IMR-90 (cell line): ENCODE data around the gene CDH26. TPM values are rescaled to one million over a fixed set of nuclear protein-coding genes. Genes with fewer than 3 reads are reported as not detected.

Experiments
- ATAC-seq: fragments of 200-7000 bp; cut with Tn5 transposase; 2 replicates; pipeline ENCODE4 v1.9.1; 2020; ENCODE audit warnings: low read depth, mild to moderate bottlenecking, moderate library complexity
- BruUV-seq: library from RNA; stranded (reverse); fragments of 400-500 nt; replicated peaks from 2 replicates; lab custom pipeline; 2021; lab: Mats Ljungman, UMichigan
- CTCF ChIA-PET: fragments of 300-600 bp; formaldehyde crosslinking; extraction: SDS; loops from one replicate; lab custom pipeline; 2021; ENCODE audit warnings: antibody characterized with exemption; lab: Yijun Ruan, JAX
- POLR2A ChIA-PET: fragments of 300-600 bp; sonication (Branson Sonifier 250); formaldehyde crosslinking; loops from one replicate; lab custom pipeline; 2022; ENCODE audit warnings: antibody characterized with exemption; ENCODE audit not compliant: unreplicated experiment; lab: Charles Lee
- DNase-seq: peaks from one replicate; pipeline ENCODE4 v3.0.0; 2013
- H2AFZ ChIP-seq: replicated peaks from 2 replicates; pipeline ENCODE3; 2013; ENCODE audit warnings: low read length, mild to moderate bottlenecking; ENCODE audit not compliant: poor library complexity
- H2AK5ac ChIP-seq: 2 replicates; pipeline ENCODE4 v1.6.1; 2013; ENCODE audit warnings: low read depth, low read length, inconsistent platforms
- H2AK9ac ChIP-seq: replicated peaks from 2 replicates; pipeline ENCODE3; 2013; ENCODE audit warnings: mild to moderate bottlenecking, low read depth, low read length, moderate library complexity; ENCODE audit not compliant: poor library complexity
- H2BK120ac ChIP-seq: 2 replicates; pipeline ENCODE4 v1.6.1; 2013; ENCODE audit warnings: low read depth, low read length, inconsistent platforms
- H2BK15ac ChIP-seq: 3 replicates; pipeline ENCODE4 v1.6.1; 2013; ENCODE audit warnings: low read depth, low read length, inconsistent platforms
- H2BK20ac ChIP-seq: 2 replicates; pipeline ENCODE4 v1.6.1; 2013; ENCODE audit warnings: low read depth, mild to moderate bottlenecking, inconsistent platforms, low read length, moderate library complexity
- H2BK5ac ChIP-seq: 2 replicates; pipeline ENCODE4 v1.6.1; 2013; ENCODE audit warnings: mild to moderate bottlenecking, low read depth, low read length, inconsistent platforms; ENCODE audit not compliant: poor library complexity, severe bottlenecking
- H3K14ac ChIP-seq: replicated peaks from 2 replicates; pipeline ENCODE4 v1.6.1; 2013; ENCODE audit warnings: low read depth, low read length, inconsistent platforms
- H3K18ac ChIP-seq: 2 replicates; pipeline ENCODE4 v1.6.1; 2013; ENCODE audit warnings: low read depth, low read length, control low read depth
- H3K23ac ChIP-seq: 2 replicates; pipeline ENCODE4 v1.6.1; 2013; ENCODE audit warnings: low read depth, low read length, inconsistent platforms
- H3K27ac ChIP-seq: 2 replicates; pipeline ENCODE4 v1.5.1; 2013; ENCODE audit warnings: mild to moderate bottlenecking, control low read depth, low read length; ENCODE audit not compliant: insufficient read depth
- H3K27me3 ChIP-seq: 2 replicates; pipeline ENCODE4 v1.6.1; 2013; ENCODE audit warnings: low read length; ENCODE audit not compliant: control insufficient read depth, insufficient read depth
- H3K36me3 ChIP-seq: 2 replicates; pipeline ENCODE4 v1.6.1; 2013; ENCODE audit warnings: low read length, mixed read lengths; ENCODE audit not compliant: control insufficient read depth, insufficient read depth
- H3K4ac ChIP-seq: 2 replicates; pipeline ENCODE4 v1.6.1; 2013; ENCODE audit warnings: low read depth, low read length, inconsistent platforms
- H3K4me1 ChIP-seq: 2 replicates; pipeline ENCODE4 v1.6.1; 2013; ENCODE audit warnings: low read length, mixed read lengths; ENCODE audit not compliant: control insufficient read depth, insufficient read depth
- H3K4me2 ChIP-seq: 2 replicates; pipeline ENCODE4 v1.6.1; 2013; ENCODE audit warnings: low read depth, mild to moderate bottlenecking, control low read depth, low read length, moderate library complexity
- H3K4me3 ChIP-seq: 2 replicates; pipeline ENCODE4 v1.5.1; 2013; ENCODE audit warnings: low read depth, mild to moderate bottlenecking, control low read depth, low read length, moderate library complexity; ENCODE audit not compliant: insufficient read depth
- H3K56ac ChIP-seq: 2 replicates; pipeline ENCODE4 v1.6.1; 2013; ENCODE audit warnings: low read length, inconsistent platforms; ENCODE audit not compliant: insufficient read depth; ENCODE audit errors: extremely low read depth
- H3K79me1 ChIP-seq, 2 experiments: 2 replicates each; pipeline ENCODE4 v1.6.1; 2013; ENCODE audit warnings: low read length in 2 of 2, inconsistent platforms in 1 of 2, low read depth in 1 of 2
- H3K9ac ChIP-seq: 2 replicates; pipeline ENCODE4 v1.6.1; 2013; ENCODE audit warnings: low read depth, low read length, control low read depth
- H3K9me1 ChIP-seq: 2 replicates; pipeline ENCODE4 v1.6.1; 2013; ENCODE audit warnings: low read length, inconsistent platforms; ENCODE audit not compliant: insufficient read depth
- H3K9me3 ChIP-seq: 2 replicates; pipeline ENCODE4 v1.6.1; 2013; ENCODE audit warnings: low read length; ENCODE audit not compliant: control insufficient read depth, insufficient read depth
- H4K20me1 ChIP-seq: 2 replicates; pipeline ENCODE4 v1.6.1; 2013; ENCODE audit warnings: low read length, inconsistent platforms; ENCODE audit not compliant: insufficient read depth
- H4K5ac ChIP-seq: 2 replicates; pipeline ENCODE4 v1.6.1; 2013; ENCODE audit warnings: mild to moderate bottlenecking, low read depth, low read length, control low read depth
- H4K8ac ChIP-seq, 2 experiments: 2 replicates each; pipeline ENCODE4 v1.6.1; 2013; ENCODE audit warnings: low read depth in 2 of 2, low read length in 2 of 2, control low read depth in 1 of 2, inconsistent platforms in 1 of 2
- H4K91ac ChIP-seq: 2 replicates; pipeline ENCODE4 v1.6.1; 2013; ENCODE audit warnings: low read depth, low read length, inconsistent platforms; ENCODE audit not compliant: insufficient read depth
- BHLHE40 ChIP-seq: fragments of 150-350 bp; IDR thresholded peaks from 2 replicates; pipeline ENCODE4 v1.6.1; 2016; ENCODE audit warnings: mild to moderate bottlenecking, low read depth, low read length
- CEBPB ChIP-seq: IDR thresholded peaks from 2 replicates; pipeline ENCODE4 v1.6.1; 2012; ENCODE audit warnings: low read depth, low read length, improper control_type of control experiment
- CHD1 ChIP-seq: IDR thresholded peaks from 2 replicates; pipeline ENCODE4 v1.6.1; 2012; ENCODE audit warnings: low read depth, low read length, improper control_type of control experiment
- FOS ChIP-seq: fragments of 150-350 bp; IDR thresholded peaks from 2 replicates; pipeline ENCODE4 v1.6.1; 2016; ENCODE audit warnings: low read depth, low read length
- MAFK ChIP-seq: IDR thresholded peaks from 2 replicates; pipeline ENCODE4 v1.6.1; 2012; ENCODE audit warnings: low read depth, low read length, improper control_type of control experiment
- MAZ ChIP-seq: IDR thresholded peaks from 2 replicates; pipeline ENCODE4 v1.6.1; 2012; ENCODE audit warnings: low read depth, mild to moderate bottlenecking, low read length, improper control_type of control experiment, moderate library complexity, borderline replicate concordance
- MXI1 ChIP-seq: IDR thresholded peaks from 2 replicates; pipeline ENCODE4 v1.6.1; 2012; ENCODE audit warnings: low read depth, mild to moderate bottlenecking, low read length, moderate library complexity, borderline replicate concordance
- NFE2L2 ChIP-seq: fragments of 150-350 bp; IDR thresholded peaks from 2 replicates; pipeline ENCODE4 v1.6.1; 2016; ENCODE audit warnings: low read depth, mild to moderate bottlenecking, low read length
- POLR2A ChIP-seq: IDR thresholded peaks from 2 replicates; pipeline ENCODE4 v1.6.1; 2012; ENCODE audit warnings: mild to moderate bottlenecking, low read depth, low read length
- RAD21 ChIP-seq: IDR thresholded peaks from 2 replicates; pipeline ENCODE4 v1.6.1; 2012; ENCODE audit warnings: low read length, improper control_type of control experiment
- RCOR1 ChIP-seq: IDR thresholded peaks from 2 replicates; pipeline ENCODE4 v1.6.1; 2012; ENCODE audit warnings: mild to moderate bottlenecking, low read length, improper control_type of control experiment; ENCODE audit not compliant: insufficient replicate concordance
- RFX5 ChIP-seq: IDR thresholded peaks from 2 replicates; pipeline ENCODE4 v1.8.0; 2012; ENCODE audit warnings: low read depth, mild to moderate bottlenecking, low read length, moderate library complexity
- SMC3 ChIP-seq: fragments of 150-350 bp; IDR thresholded peaks from 2 replicates; pipeline ENCODE4 v1.6.1; 2016; ENCODE audit warnings: low read depth, mild to moderate bottlenecking, antibody characterized with exemption, low read length, moderate library complexity
- USF2 ChIP-seq: fragments of 150-350 bp; IDR thresholded peaks from 2 replicates; pipeline ENCODE4 v1.6.1; 2017; ENCODE audit warnings: mild to moderate bottlenecking, antibody characterized with exemption, low read length, low read depth
- WGBS, 2 experiments: methylation state at CpG; one replicate each; pipeline versions ENCODE4 v1.1.5 to v1.1.7; 2013; ENCODE audit warnings: missing lambda C conversion rate in 2 of 2; ENCODE audit not compliant: insufficient read length in 1 of 2; ENCODE audit errors: extremely low coverage in 2 of 2; 5-methylcytosine and 5-hydroxymethylcytosine counted together
- dilution Hi-C: fragments of 300-500 bp; cut with HindIII; formaldehyde crosslinking; loops from one replicate; pipeline ENCODE4 v1.14.3; 2018; ENCODE audit warnings: low sequenced_read_pairs; ENCODE audit not compliant: unreplicated experiment
- in situ Hi-C: fragments of 300-500 bp; cut with MboI; formaldehyde crosslinking; loops from 3 replicates; pipeline ENCODE4 v1.14.3; 2019; ENCODE audit warnings: low sequenced_read_pairs, inconsistent platforms, mixed read lengths
- intact Hi-C: fragments of 100-400 bp; cut with micrococcal nuclease; formaldehyde crosslinking; loops from 2 replicates; pipeline ENCODE4 v1.10.0; 2022
- polyA plus RNA-seq, 3 experiments: library from polyadenylated mRNA; depleted of rRNA; stranded (reverse); fragments of >200 nt; gene quantifications; 2 replicates each; pipeline ENCODE4 v1.2.3, GENCODE V29; 2012; ENCODE audit warnings: low replicate concordance in 1 of 3
- total RNA-seq: library from RNA; depleted of rRNA; stranded (reverse); fragments of >200 nt; gene quantifications from 2 replicates; pipeline ENCODE4 v1.2.3, GENCODE V29; 2012
- TF ChIP-seq, protein P1 (sequence below): conservative IDR thresholded peaks from 2 replicates; pipeline ENCODE4 v1.5.1; 2012; ENCODE audit warnings: mild to moderate bottlenecking, low read depth, low read length, improper control_type of control experiment

Gene CDH26
- total and polyA plus RNA-seq, 2 of the 4 experiments (the other 2 are of a cell fraction), result not detected

DNA sequence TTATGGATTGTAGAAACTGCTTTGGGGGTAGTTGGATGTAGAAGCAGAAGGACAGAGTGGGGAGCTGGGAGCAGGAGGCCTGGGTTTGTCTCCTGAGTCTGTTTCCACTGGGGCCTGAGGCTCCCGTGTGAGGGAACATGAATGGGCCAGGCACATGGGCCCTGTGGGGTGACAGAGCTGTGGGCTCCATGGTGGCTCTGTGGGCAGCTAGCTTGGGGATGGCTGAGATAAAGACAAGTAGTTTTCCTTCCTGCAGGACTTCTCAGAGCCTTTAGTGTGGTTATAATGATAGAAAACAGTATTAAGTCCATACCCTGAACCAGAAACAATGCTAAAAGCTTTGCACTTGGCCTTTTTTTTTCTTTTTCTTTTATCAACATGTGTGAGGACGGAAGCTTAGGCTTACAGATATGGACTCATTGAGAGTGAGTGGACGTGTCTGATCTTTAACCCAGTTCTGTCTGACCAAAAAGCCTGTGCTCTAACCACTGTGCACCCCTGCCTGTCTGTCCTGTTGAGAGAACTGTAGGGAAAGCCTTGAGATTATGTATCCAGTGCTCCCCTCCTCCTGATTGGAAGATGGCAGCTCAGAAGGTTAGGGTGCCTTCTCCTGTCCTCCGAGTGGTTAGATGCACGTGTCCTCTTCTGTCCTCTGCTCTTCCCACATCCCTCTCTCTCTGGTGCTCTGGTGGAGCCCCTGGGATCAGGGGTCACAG is 98.3 kb downstream of the CDH26 start:
- Histone ChIP-seq H3K27me3 (peaks cover 8% of the 10 kb centered on the region), H3K9me1 (no peaks in the 10 kb centered on the region; the same call in 1 of the 2 replicates), H2BK20ac (no peak overlapping the region), H2AFZ (peak overlapping the region; percentile 46), H3K23ac (no peak overlapping the region), H2BK15ac (no peak overlapping the region), H3K14ac (no peak overlapping the region), H3K4me3 (no peak overlapping the region), H3K56ac (no peak overlapping the region), H3K4me1 (peaks cover 7% of the 10 kb centered on the region; the same call in 1 of the 2 replicates), H3K4me2 (no peak overlapping the region), H3K79me1 (no peaks in the 10 kb centered on the region), H4K5ac (no peak overlapping the region), H3K9me3 (no peaks in the 10 kb centered on the region), H4K91ac (no peak overlapping the region), H3K9ac (no peak overlapping the region), H3K18ac (no peak overlapping the region), H4K20me1 (no peaks in the 10 kb centered on the region), H3K36me3 (no peaks in the 10 kb centered on the region), H2BK5ac (no peak overlapping the region), H2BK120ac (no peak overlapping the region), H2AK9ac (no peak overlapping the region), H2AK5ac (no peak overlapping the region), H3K27ac (no peak overlapping the region), H3K4ac (no peak overlapping the region), H4K8ac (no peak overlapping the region)
- ATAC-seq (no peak), DNase-seq (no peak)
- ChIA-PET POLR2A (no interaction called here), CTCF (interaction anchor here (0.6 to 2.3 kb wide), 4 partner anchors 9 to 154 kb away, joined by 3 to 7 read pairs (median 3); no protein-coding TSS in a partner anchor)
- dilution Hi-C loops (no loop called here), intact Hi-C loops (loop anchor here (1.0 to 10.0 kb wide), 6 partner anchors 108 to 1841 kb away; partner anchors contain the start of gene CDH4), in situ Hi-C loops (loop anchor here (25.0 kb wide), 2 partner anchors 1181 to 1831 kb away; no protein-coding TSS in a partner anchor)
- 80% methylated on average over 1 of the region's 5 CpGs; no CpG with 5 or more reads in 1 of the 2 experiments for WGBS, 2 experiments
- BruUV-seq, result no TSS peak
- no peak for TF ChIP-seq RFX5
- no peak for TF ChIP-seq SMC3
- no peak for TF ChIP-seq RAD21
- TF ChIP-seq RCOR1, result no peak
- TF ChIP-seq MAFK, result no peak
- TF ChIP-seq CHD1, result no peak
- TF ChIP-seq, protein P1, sequence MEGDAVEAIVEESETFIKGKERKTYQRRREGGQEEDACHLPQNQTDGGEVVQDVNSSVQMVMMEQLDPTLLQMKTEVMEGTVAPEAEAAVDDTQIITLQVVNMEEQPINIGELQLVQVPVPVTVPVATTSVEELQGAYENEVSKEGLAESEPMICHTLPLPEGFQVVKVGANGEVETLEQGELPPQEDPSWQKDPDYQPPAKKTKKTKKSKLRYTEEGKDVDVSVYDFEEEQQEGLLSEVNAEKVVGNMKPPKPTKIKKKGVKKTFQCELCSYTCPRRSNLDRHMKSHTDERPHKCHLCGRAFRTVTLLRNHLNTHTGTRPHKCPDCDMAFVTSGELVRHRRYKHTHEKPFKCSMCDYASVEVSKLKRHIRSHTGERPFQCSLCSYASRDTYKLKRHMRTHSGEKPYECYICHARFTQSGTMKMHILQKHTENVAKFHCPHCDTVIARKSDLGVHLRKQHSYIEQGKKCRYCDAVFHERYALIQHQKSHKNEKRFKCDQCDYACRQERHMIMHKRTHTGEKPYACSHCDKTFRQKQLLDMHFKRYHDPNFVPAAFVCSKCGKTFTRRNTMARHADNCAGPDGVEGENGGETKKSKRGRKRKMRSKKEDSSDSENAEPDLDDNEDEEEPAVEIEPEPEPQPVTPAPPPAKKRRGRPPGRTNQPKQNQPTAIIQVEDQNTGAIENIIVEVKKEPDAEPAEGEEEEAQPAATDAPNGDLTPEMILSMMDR, result no peak
- TF ChIP-seq POLR2A, result no peak
- no peak for TF ChIP-seq MXI1
- no peak for TF ChIP-seq BHLHE40
- TF ChIP-seq NFE2L2, result no peak
- TF ChIP-seq MAZ, result no peak
- no peak for TF ChIP-seq FOS
- TF ChIP-seq USF2, result no peak
- TF ChIP-seq CEBPB, result no peak
